ENCODE data around the gene BDP1.
"Not testable (repeated sequence)": the region's sequence is repeated elsewhere in the genome, so short reads cannot be mapped to it uniquely, and the experiment has no call there.

BDP1 gene

DNA sequence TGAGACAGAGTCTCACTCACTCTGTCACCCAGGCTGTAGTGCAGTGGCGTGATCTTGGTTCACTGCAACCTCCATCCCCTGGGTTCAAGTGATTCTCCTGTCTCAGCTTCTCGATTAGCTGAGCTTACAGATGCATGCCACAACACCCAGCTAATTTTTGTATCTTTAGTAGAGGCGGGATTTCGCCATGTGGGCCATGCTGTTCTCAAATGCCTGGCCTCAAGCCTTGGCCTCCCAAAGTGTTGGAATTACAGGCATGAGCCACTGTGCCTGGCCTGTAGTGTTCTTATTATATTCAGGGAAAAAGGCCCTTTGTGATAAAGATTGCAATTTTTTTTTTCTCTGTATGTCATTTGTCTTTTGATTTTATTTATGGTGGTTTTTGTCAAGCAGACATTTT lies 107.7 kb downstream of the BDP1 start:
- FAIRE-seq (no peak), DNase-seq (ENCODE audit: extremely low spot score, insufficient read length, low read depth) (no peak)

DNA sequence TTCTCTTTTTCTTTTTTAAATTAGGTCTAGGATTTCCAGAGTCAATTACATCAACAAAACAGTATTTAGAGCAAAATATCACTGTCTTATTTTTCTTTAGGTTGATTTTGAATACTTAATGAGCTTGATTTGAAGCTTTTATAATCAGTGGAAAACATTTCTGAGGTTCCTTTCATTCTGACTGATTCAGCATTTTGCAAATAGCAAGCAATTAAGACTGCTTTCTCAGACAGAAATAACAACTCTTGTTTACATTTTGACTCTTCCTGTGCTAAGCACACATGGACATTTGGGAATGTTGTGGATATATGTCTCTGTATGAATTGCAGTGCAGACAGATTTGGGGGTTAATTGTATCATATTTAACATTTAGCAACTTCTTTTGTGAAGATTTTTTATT lies 109.4 kb downstream of the BDP1 start:
- FAIRE-seq (no peak), DNase-seq (ENCODE audit: extremely low spot score, insufficient read length, low read depth) (no peak)

DNA sequence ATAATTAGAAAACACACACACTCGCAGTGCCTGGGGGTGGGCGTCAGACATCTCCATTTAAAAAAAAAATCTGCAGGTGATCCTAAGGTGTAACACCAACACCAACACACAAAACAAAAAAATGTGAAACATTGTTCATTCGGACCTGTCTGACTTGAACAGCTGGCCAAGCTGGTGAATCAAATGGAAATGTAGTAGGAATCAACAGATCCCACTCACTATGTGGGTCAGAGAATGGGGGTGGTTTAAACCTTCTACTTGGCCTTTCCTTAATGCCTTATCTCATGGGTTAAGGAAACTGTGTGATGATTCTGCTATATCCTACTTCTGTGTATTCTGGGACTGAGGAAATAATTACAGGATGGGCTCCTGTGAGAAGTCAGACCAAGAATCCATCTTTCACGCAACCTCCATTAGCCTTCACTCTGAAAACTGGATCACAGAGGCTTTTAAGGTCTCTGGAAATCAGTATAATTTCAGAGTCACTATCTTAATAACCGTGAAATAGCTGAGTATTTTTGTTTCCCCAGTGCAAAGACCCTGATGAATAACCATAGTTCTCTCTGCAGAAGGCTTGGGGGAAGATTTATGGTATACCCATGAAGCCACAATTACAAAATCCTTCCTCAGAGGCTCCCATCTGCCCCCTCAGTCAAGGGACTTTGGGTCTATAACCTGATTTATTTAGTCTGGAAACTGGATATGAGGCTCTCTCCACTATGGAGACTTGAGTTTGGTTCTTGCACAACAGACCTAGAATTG lies 114.5 kb downstream of the BDP1 start:
- FAIRE-seq = no peak

GRCh38 chr5:71571811-71572210 lies 116.4 kb downstream of the BDP1 start:
- FAIRE-seq; DNase-seq (ENCODE audit: extremely low spot score, insufficient read length, low read depth): not testable (repeated sequence)

More for the DNA sequence above, 114.5 kb downstream of the BDP1 start:
- DNase-seq (ENCODE audit: extremely low spot score, insufficient read length, low read depth) = no peak

- DNase-seq (ENCODE audit: extremely low spot score, insufficient read length, low read depth) (no peak), FAIRE-seq (no peak)
These were observed 118.1 kb downstream of the BDP1 start for GRCh38 chr5:71573591-71573990.

DNA sequence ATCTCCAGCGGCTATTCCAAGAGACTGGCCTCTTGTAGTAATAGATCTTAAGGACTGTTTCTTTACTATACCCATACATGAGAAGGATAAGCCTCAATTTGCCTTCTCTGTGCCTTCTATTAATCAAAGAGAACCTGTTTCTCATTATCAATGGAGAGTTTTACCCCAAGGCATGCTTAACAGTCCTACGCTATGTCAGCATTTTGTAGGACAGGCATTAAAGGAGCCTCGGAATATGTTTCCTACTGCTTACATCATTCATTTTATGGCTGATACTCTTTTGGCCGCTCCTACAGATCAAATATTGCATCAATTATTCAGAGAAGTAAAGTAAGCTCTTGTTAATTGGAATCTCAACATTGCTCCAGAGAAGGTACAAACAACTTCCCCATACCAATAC lies 120.1 kb downstream of the BDP1 start:
- FAIRE-seq; DNase-seq (ENCODE audit: extremely low spot score, insufficient read length, low read depth): not testable (repeated sequence)

- no peak for FAIRE-seq
- no peak for DNase-seq (ENCODE audit: extremely low spot score, insufficient read length, low read depth)
These were observed 120.8 kb downstream of the BDP1 start for GRCh38 chr5:71576241-71576640.

DNA sequence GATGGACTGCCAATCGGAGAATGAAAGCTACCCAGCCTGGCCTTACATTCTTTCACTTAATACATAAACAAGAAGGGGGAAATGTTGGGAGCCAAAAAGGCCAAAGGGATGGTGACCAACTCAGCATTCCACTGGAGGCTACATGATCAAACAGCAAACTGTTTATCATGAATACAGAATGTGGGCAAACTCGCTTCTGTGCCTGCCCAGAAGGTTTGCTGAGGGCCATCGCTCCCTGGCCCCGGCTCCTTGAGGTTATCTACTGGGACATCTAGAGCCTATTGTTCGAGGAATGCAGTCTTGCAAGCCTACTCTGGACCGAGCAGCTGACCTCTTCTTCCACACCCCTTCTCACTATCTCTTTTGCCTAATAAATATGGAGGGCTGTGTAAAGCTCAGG lies 122.4 kb downstream of the BDP1 start:
- FAIRE-seq; DNase-seq (ENCODE audit: extremely low spot score, insufficient read length, low read depth): not testable (repeated sequence)

- DNase-seq (ENCODE audit: extremely low spot score, insufficient read length, low read depth) (no peak), FAIRE-seq (no peak)
These were observed 127.6 kb downstream of the BDP1 start for GRCh38 chr5:71582945-71583584.

- DNase-seq (ENCODE audit: extremely low spot score, insufficient read length, low read depth) (no peak), FAIRE-seq (no peak)
These were observed 130.8 kb downstream of the BDP1 start for GRCh38 chr5:71586052-71586940.

DNA sequence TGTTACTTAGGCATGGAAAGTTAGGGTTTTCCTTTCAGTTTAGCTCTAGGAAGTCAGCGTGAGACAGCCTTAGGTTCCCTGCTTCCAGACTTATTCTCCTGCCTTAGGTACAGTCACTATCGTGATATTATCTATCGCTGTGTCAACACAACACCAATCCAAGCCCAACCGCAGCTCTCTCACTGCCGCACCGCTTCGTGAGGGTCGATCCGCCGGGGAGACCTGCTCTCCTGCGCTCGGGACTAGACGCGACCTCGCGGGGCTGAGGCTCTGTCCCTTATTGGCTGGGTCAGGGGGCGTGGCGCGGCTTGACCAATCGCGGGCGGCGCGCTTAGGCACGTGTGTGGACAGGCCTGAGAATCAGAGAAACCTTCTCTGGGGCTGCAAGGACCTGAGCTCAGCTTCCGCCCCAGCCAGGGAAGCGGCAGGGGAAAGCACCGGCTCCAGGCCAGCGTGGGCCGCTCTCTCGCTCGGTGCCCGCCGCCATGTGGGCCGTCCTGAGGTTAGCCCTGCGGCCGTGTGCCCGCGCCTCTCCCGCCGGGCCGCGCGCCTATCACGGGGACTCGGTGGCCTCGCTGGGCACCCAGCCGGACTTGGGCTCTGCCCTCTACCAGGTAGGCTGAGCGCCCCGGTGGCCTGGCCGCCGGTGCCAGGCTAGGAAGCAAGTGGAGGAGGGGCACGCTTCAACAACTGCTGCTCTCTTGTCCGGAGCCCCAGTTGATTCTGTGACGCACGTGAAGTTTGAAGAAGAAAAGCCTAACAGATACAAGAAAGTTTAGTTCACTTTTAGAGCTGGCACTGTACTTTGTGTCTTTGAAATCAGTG lies 131.7 kb downstream of the BDP1 start, which contains the start of gene MCCC2:
TSS of gene MCCC2 (plus strand) at position 400 of the 825 bp plus-strand sequence. CDS start at position 486, 86 bp downstream.
- peak; percentile 89 for DNase-seq (ENCODE audit: extremely low spot score, insufficient read length, low read depth)
- peak; percentile 92 for FAIRE-seq

DNA sequence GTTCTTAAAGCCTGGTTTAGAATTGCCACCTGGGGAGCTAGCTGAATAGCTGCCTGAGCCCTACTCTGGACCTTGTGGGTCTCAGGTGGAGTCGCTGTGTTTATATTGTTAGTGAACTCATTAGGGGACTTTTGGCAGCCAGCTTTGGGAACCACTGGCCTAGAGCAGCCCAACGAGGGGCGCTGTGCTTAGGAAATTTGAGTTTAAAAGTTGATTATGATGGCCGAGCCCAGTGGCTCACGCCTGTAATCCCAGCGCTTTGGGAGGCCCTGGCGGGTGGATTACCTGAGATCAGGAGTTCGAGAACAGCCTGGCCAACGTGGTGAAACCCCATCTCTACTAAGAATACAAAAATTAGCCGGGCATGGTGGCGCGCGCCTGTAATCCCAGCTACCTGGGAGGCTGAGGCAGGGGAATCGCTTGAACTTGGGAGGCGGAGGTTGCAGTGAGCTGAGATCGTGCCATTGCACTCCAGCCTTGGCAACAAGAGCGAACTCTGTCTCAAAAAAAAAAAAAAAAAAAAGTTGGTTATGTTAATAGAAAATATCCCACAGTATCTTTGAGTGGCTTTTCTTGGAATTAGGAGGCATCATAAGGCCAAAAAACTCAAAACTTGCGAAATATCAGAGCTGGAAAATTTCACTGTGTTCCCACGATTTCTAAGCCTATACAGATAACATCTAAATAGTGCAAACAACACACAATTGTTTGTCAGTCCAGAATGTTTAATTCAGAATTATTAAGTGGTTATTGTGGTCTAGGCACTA lies 132.5 kb downstream of the BDP1 start:
- FAIRE-seq = no peak
- DNase-seq (ENCODE audit: extremely low spot score, insufficient read length, low read depth) = no peak

GRCh38 chr5:71588533-71588885 lies 133.1 kb downstream of the BDP1 start:
- FAIRE-seq = peak; percentile 42
- no peak for DNase-seq (ENCODE audit: extremely low spot score, insufficient read length, low read depth)

DNA sequence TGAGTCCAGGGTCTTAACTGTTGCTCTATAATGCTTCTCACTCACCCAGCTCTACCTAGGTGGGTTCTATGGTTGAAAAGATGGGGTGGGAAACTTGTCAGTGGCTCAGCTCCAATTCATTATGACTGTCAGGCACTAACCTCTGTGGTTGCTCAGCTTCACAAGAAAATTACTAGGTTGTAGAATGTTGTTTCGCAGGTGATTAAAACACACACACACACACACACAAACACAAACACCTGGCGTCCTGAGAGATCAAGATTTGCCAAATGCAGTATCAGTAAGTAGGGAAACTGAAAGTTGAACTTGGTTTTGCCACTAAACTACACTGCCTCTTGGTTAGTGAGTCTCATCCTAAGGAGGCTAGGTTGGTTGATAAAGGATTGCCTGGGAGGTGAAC lies 134.5 kb downstream of the BDP1 start:
- peak; percentile 44 for FAIRE-seq

DNA sequence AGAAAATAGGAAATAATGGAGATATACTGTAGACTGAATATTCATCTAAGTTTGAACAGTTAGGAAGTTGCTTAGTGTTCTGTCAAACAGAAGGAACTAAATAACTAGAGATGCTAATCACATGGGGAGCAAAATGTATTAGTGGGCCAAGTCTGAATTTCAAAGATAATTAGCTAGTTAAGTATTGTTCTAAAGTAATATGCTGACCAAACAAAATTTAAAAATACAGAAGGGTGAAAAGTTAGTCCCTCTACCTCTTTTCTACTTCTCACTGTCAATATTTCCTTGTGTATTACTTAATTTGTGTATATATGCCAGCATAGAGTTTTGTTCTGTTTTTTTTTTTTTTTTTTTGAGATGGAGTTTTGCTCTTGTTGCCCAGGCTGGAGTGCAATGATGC lies 135.6 kb downstream of the BDP1 start:
- DNase-seq (ENCODE audit: extremely low spot score, insufficient read length, low read depth) (no peak), FAIRE-seq (no peak)

More for the DNA sequence above, 134.5 kb downstream of the BDP1 start:
- DNase-seq (ENCODE audit: extremely low spot score, insufficient read length, low read depth) = no peak

DNA sequence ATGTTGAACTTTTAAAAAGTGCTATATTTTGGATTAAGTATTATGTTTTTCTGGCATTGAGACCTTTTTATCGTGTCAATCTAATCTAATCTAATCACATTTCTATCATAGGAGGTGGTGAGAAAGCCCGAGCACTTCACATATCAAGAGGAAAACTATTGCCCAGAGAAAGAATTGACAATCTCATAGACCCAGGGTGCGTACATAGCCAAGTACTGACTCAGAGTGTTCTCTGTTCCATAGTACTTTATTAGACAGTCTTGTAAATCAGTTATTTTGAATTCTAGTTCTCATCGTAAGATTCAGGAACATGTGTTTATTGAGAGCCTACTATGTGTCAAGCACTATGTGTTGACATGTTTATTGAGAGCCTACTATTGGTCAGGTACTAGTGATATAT lies 140.7 kb downstream of the BDP1 start:
- DNase-seq (ENCODE audit: extremely low spot score, insufficient read length, low read depth) (no peak), FAIRE-seq (no peak)

GRCh38 chr5:71597001-71597400 lies 141.6 kb downstream of the BDP1 start:
- FAIRE-seq (no peak), DNase-seq (ENCODE audit: extremely low spot score, insufficient read length, low read depth) (no peak)

DNA sequence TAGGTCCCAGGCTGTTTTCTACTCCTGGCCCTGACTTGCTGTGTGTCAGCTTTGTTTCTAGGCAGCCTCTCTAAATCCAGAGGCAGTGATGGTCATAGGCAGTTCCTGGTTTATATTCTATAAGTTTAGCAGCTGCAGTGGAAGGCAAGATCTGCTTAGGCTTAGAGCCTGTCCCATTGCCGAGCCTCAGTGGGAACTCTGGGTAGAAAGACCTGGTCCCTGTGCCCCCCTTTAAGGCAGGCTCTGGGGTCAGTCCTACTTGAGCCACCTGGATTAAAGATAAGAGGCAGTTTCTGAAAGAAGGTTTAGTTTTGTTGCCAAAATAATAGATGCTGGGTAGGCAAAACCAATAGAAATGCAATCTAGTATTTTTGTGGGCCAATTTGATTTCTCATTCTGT lies 145.3 kb downstream of the BDP1 start:
- DNase-seq (ENCODE audit: extremely low spot score, insufficient read length, low read depth) = no peak
- FAIRE-seq = no peak
